ENCODE data around the gene ADAMTSL1.

- TF ChIP-seq CTCF (IDR thresholded peaks at IDR 0.05; ENCODE audit: low read depth, low read length, missing input control) (no peak), RXRA (IDR thresholded peaks at IDR 0.05) (no peak), YY1 (IDR thresholded peaks at IDR 0.05) (no peak), ATF3 (IDR thresholded peaks at IDR 0.05) (no peak), SP1 (IDR thresholded peaks at IDR 0.05) (no peak), RAD21 (IDR thresholded peaks at IDR 0.05) (no peak), TAF1 (conservative IDR thresholded peaks at IDR 0.05) (no peak), NR2F2 (IDR thresholded peaks at IDR 0.05) (no peak)
- TF ChIP-seq, protein P1, sequence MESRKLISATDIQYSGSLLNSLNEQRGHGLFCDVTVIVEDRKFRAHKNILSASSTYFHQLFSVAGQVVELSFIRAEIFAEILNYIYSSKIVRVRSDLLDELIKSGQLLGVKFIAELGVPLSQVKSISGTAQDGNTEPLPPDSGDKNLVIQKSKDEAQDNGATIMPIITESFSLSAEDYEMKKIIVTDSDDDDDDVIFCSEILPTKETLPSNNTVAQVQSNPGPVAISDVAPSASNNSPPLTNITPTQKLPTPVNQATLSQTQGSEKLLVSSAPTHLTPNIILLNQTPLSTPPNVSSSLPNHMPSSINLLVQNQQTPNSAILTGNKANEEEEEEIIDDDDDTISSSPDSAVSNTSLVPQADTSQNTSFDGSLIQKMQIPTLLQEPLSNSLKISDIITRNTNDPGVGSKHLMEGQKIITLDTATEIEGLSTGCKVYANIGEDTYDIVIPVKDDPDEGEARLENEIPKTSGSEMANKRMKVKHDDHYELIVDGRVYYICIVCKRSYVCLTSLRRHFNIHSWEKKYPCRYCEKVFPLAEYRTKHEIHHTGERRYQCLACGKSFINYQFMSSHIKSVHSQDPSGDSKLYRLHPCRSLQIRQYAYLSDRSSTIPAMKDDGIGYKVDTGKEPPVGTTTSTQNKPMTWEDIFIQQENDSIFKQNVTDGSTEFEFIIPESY (IDR thresholded peaks at IDR 0.05), result no peak
- TF ChIP-seq, protein P2, sequence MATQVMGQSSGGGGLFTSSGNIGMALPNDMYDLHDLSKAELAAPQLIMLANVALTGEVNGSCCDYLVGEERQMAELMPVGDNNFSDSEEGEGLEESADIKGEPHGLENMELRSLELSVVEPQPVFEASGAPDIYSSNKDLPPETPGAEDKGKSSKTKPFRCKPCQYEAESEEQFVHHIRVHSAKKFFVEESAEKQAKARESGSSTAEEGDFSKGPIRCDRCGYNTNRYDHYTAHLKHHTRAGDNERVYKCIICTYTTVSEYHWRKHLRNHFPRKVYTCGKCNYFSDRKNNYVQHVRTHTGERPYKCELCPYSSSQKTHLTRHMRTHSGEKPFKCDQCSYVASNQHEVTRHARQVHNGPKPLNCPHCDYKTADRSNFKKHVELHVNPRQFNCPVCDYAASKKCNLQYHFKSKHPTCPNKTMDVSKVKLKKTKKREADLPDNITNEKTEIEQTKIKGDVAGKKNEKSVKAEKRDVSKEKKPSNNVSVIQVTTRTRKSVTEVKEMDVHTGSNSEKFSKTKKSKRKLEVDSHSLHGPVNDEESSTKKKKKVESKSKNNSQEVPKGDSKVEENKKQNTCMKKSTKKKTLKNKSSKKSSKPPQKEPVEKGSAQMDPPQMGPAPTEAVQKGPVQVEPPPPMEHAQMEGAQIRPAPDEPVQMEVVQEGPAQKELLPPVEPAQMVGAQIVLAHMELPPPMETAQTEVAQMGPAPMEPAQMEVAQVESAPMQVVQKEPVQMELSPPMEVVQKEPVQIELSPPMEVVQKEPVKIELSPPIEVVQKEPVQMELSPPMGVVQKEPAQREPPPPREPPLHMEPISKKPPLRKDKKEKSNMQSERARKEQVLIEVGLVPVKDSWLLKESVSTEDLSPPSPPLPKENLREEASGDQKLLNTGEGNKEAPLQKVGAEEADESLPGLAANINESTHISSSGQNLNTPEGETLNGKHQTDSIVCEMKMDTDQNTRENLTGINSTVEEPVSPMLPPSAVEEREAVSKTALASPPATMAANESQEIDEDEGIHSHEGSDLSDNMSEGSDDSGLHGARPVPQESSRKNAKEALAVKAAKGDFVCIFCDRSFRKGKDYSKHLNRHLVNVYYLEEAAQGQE (IDR thresholded peaks at IDR 0.05), result no peak
- TF ChIP-seq, protein P3, sequence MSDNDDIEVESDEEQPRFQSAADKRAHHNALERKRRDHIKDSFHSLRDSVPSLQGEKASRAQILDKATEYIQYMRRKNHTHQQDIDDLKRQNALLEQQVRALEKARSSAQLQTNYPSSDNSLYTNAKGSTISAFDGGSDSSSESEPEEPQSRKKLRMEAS (IDR thresholded peaks at IDR 0.05), result no peak
Measured at GRCh38 chr9:18428661-18429060, 45.3 kb upstream of the ADAMTSL1 start.
